ENCODE data around the gene CLEC4M. TPM values are rescaled to one million over a fixed set of nuclear protein-coding genes. Genes with fewer than 3 reads are reported as not detected.
"Not testable (repeated sequence)": the region's sequence is repeated elsewhere in the genome, so short reads cannot be mapped to it uniquely, and the experiment has no call there.

CLEC4M gene
- total RNA-seq, 1 donor from 2014 or later, result not detected

GRCh38 chr19:7788933-7789323 is 25.9 kb downstream of the CLEC4M start:
- TF ChIP-seq CTCF (IDR thresholded peaks at IDR 0.05), result no peak
- TF ChIP-seq POLR2AphosphoS5 (IDR thresholded peaks at IDR 0.05; ENCODE audit: insufficient read depth in 1 of 2, low read depth in 1 of 2), result no peak
- TF ChIP-seq POLR2A (IDR thresholded peaks at IDR 0.05), result no peak
- no peak overlapping the region for H3K27ac ChIP-seq
- intact Hi-C loops (cut with DNase I), result no loop called here
- no peaks in the 10 kb centered on the region for H3K36me3 ChIP-seq
- H3K4me3 ChIP-seq, result no peak overlapping the region
- no peaks in the 10 kb centered on the region for H3K9me3 ChIP-seq
- no peaks in the 10 kb centered on the region for H3K27me3 ChIP-seq
- no peak for DNase-seq (ENCODE audit: extremely low spot score in 2 of 2)
- peaks cover 9% of the 10 kb centered on the region for H3K4me1 ChIP-seq

GRCh38 chr19:7789447-7789846 is 26.4 kb downstream of the CLEC4M start:
- Histone ChIP-seq H3K4me1 (peaks cover 9% of the 10 kb centered on the region), H3K27ac (no peak overlapping the region), H3K27me3 (no peaks in the 10 kb centered on the region), H3K4me3 (no peak overlapping the region), H3K9me3 (no peaks in the 10 kb centered on the region), H3K36me3 (no peaks in the 10 kb centered on the region)
- TF ChIP-seq POLR2AphosphoS5 (IDR thresholded peaks at IDR 0.05; ENCODE audit: insufficient read depth in 1 of 2, low read depth in 1 of 2), result no peak
- TF ChIP-seq POLR2A (IDR thresholded peaks at IDR 0.05), result no peak
- TF ChIP-seq CTCF (IDR thresholded peaks at IDR 0.05), result no peak
- intact Hi-C loops (cut with DNase I), result no loop called here
- DNase-seq (ENCODE audit: extremely low spot score in 2 of 2), result no peak

- DNase-seq (ENCODE audit: extremely low spot score in 2 of 2), result no peak
- no peaks in the 10 kb centered on the region for H3K9me3 ChIP-seq
- H3K36me3 ChIP-seq, result no peaks in the 10 kb centered on the region
- H3K4me3 ChIP-seq, result no peak overlapping the region
- no peaks in the 10 kb centered on the region for H3K27me3 ChIP-seq
- intact Hi-C loops (cut with DNase I), result no loop called here
- H3K4me1 ChIP-seq, result peaks cover 9% of the 10 kb centered on the region
- no peak overlapping the region for H3K27ac ChIP-seq
- TF ChIP-seq POLR2AphosphoS5 (IDR thresholded peaks at IDR 0.05; ENCODE audit: insufficient read depth in 1 of 2, low read depth in 1 of 2) (no peak), POLR2A (IDR thresholded peaks at IDR 0.05) (no peak), CTCF (IDR thresholded peaks at IDR 0.05) (no peak)
Measured at GRCh38 chr19:7790416-7790815, 27.4 kb downstream of the CLEC4M start.

- DNase-seq (ENCODE audit: extremely low spot score in 2 of 2), result no peak
- no peaks in the 10 kb centered on the region for H3K36me3 ChIP-seq
- no peak overlapping the region for H3K4me3 ChIP-seq
- no peaks in the 10 kb centered on the region for H3K9me3 ChIP-seq
- H3K27ac ChIP-seq, result no peak overlapping the region
- intact Hi-C loops (cut with DNase I), result no loop called here
- TF ChIP-seq POLR2AphosphoS5 (IDR thresholded peaks at IDR 0.05; ENCODE audit: insufficient read depth in 1 of 2, low read depth in 1 of 2), result no peak
- no peak for TF ChIP-seq CTCF (IDR thresholded peaks at IDR 0.05)
- no peak for TF ChIP-seq POLR2A (IDR thresholded peaks at IDR 0.05)
- no peaks in the 10 kb centered on the region for H3K27me3 ChIP-seq
- H3K4me1 ChIP-seq, result peaks cover 9% of the 10 kb centered on the region
Measured at GRCh38 chr19:7792281-7792680, 29.2 kb downstream of the CLEC4M start.

GRCh38 chr19:7792701-7793100 is 29.7 kb downstream of the CLEC4M start:
- intact Hi-C loops (cut with DNase I); DNase-seq (ENCODE audit: extremely low spot score in 2 of 2); H3K4me1 ChIP-seq; H3K36me3 ChIP-seq; H3K27me3 ChIP-seq; H3K4me3 ChIP-seq; H3K27ac ChIP-seq; H3K9me3 ChIP-seq: not testable (repeated sequence)

- intact Hi-C loops (cut with DNase I), result no loop called here
- H3K9me3 ChIP-seq, result no peaks in the 10 kb centered on the region
- H3K4me3 ChIP-seq, result no peak overlapping the region
- no peak for DNase-seq (ENCODE audit: extremely low spot score in 2 of 2)
- H3K36me3 ChIP-seq, result no peaks in the 10 kb centered on the region
- no peak for TF ChIP-seq POLR2AphosphoS5 (IDR thresholded peaks at IDR 0.05; ENCODE audit: insufficient read depth in 1 of 2, low read depth in 1 of 2)
- no peak for TF ChIP-seq POLR2A (IDR thresholded peaks at IDR 0.05)
- no peak for TF ChIP-seq CTCF (IDR thresholded peaks at IDR 0.05)
- H3K4me1 ChIP-seq, result peaks cover 9% of the 10 kb centered on the region
- no peaks in the 10 kb centered on the region for H3K27me3 ChIP-seq
- no peak overlapping the region for H3K27ac ChIP-seq
Measured at GRCh38 chr19:7793493-7793892, 30.4 kb downstream of the CLEC4M start.

Data from vagina (tissue), 2 donors.